NCI-H1436 treated with DMSO at 0.1 percent for 48 hours (cell line): ENCODE results near the gene LEMD1.
"Not testable (repeated sequence)": the region's sequence is repeated elsewhere in the genome, so short reads cannot be mapped to it uniquely, and the experiment has no call there.

Source experiments
- DNase-seq: peaks from one replicate; lab custom pipeline; 2025; lab: John Stamatoyannopoulos, UW

Gene LEMD1

DNA sequence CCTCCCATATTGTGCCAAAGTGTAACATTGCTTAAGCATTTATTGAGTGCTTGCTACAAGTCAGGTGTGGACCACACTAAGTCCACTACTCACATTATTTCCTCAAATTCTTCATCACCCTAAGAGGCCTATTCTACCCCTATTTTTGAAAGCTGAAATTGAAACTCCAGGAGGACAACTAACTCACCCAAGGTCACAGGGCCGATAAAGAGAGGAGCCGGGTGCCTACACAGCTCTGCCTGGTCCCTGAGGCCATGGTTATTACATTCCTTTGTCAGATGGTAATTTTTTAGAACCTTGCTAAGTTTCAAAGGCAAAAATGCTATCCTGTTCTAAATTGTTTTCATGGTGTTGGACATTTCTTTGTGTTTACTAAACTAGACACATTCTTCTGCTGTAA, 41.0 kb downstream of the LEMD1 start:
- no peak for DNase-seq

DNA sequence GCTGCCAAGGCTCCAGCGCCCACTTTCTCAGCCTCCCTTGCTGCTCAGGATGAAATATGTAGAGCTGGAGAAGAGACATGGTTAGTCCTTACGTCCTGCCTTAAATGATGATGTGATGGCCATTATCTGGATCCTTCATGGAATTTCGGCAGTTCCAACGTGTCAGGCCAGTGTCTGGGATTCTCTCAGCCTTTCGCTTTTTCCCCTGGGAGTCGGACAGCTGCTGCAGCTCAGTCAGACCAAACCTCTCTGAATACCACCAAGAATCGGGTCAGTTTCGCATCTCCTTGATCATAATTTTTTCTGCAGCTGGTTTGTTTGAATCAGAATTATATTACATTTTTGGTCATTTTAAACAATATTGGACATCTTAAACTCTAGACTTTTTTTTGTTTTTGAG, 42.8 kb downstream of the LEMD1 start:
- DNase-seq: no peak

DNA sequence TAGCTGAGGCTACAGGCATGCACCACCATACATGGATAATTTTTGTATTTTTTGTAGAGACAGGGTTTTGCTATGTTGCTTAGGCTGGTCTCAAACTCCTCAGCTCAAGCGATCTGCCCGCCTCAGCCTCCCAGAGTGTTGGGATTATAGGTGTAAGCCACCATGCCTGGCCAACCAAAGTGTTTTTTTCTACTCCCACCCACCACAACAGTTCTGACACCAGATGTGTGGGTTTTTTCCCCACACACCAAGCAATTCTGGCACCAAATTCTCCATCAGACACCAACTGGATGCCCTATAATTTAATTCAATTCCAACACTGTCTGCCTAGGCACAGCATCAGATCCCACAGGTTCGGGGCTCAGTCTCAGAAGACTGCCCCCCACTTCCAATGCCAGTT, 44.5 kb downstream of the LEMD1 start:
- no peak for DNase-seq

DNA sequence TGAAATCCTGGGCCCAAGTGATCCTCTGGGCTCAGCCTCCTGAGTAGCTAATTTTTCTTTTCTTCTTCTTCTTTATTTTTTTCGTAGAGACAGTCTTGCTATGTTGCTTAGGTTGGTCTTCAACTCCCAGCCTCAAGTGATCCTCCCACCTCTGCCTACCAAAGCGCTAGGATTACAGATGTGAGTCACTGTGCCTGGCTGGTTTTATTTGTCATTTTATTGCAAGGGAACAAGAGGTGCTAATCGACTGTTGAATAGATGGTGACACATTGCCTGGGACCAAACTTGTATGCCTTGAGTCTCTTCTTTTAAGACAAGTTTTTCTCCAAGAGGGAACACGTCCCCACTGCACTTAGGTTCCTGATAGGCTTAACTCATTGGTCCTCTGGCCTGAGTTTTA, 45.1 kb downstream of the LEMD1 start:
- no peak for DNase-seq

DNA sequence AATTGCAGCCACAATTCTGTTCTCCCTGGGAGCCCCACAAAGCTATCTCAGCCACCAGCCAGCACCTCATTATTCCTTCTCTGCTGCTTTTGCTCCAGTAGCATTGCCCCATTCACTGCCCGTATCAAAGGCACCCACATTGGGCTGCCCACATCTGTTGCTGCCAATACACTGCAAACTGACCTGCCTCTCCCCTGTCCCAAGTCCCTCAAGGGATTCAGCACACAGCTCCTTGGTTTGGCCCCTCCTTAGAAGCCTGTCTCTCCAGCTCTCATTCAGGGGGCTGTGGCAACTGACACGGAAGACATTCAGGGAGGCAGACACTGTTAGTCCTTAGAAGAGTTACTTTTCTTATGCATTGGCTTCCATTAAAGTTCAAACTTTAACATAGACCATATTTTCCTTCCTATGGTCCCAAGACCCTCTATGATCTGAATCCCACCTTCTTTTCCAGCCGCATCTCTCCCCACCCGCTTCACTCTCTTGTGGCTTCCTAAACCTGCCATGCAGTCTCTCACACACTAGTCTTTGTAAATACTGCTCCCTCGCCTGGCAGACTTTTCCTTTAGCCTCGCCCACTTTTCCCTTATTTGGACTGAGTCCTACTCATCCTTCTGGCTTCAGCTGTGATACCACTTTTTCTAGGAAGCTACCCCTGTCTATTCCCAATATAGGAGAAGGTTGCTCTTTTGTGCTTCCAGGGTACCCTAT, 45.9 kb downstream of the LEMD1 start:
- DNase-seq: no peak

DNA sequence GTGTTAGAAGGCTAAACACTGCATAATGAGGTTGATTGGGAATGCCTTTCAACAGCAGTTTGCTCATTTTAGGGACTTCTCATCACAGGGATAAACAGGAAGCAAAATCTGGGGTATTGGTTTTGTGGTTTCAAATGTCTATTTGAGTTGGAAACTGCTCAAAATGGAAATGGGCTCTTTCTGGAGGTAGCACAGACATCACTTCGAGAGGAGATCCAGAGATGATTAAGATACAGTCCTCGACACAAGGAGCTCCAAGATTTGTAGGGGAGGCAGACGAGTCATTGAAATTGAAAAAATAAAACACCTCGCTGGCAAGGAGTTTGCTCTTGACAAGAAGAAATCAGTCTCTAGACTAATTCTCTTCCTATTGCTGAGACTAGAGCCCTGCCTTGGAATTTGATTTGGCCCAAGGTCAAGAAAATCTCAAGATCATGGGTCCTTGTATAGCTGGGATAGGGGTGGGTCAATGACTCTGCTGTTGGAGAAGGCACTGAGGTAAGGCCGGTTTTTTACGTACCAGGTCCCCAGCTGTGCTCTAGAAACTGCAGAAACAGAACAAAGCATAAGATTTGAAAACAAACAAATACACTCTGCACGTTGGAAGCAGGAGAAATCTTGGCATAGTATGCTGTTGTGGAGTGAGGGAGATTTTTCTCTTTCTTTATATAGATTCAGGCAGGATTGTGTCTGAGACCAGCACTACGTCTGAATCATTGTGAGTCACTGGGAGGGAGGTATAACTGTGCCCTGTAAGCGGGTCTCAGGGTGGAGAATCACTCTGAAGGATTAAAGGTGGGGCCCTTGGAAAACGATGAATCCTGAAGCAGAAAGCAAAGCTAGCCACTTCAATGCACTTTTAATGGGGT, 47.4 kb downstream of the LEMD1 start:
- no peak for DNase-seq

DNA sequence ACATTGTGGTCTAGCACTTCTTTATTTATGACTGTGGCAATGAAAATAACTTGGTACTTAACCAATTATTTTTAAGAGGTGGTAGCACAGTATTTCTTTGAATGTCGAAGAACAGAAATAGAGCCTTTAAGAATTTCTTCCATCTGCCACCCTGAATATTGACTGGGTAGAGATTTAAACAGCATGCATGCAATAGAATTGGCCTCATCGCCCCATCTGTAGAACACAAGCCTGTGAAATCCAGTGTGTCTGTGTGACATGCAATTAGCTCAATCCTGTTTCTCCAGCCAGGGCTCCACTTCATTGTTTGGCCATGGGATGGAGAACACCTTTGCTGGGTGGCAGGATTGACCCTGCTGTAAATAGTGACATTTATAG, 48.1 kb downstream of the LEMD1 start:
- DNase-seq: no peak

DNA sequence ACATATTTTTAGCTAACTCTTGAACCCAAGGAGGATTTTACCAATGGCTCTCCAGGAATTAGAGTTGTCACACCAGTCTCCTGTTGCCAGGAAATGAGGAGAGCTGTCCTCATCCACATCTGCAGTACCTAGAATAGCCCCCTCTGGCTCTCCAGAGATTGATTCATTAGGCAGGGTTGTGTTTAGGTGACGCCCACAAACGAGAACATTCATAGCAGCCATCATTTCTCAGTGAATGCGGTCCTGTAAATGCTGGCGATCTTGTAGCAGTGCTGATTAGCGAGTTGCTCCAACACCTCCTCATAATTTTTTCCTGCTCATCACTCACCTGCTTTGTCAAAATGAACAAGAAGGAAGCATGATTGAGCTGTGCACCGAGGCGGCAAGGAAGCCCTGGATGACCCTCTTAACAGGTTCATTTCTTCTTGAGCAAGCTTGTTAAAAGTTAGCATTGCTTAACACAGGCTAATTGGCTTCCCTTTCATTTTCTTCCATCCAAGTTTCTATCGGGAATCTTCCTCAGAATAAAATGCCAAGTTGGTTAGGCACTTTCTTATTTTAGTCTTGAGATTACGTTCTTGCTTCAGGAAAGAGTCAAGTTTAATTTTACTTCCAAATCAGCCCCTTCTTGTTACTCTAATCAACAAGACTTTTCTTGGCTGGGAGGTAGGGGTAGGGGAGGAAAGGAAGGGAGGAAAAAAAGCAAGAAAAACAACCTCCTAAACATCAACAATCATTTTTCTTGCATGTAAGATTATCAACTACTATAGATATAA, 48.6 kb downstream of the LEMD1 start:
- no peak for DNase-seq

DNA sequence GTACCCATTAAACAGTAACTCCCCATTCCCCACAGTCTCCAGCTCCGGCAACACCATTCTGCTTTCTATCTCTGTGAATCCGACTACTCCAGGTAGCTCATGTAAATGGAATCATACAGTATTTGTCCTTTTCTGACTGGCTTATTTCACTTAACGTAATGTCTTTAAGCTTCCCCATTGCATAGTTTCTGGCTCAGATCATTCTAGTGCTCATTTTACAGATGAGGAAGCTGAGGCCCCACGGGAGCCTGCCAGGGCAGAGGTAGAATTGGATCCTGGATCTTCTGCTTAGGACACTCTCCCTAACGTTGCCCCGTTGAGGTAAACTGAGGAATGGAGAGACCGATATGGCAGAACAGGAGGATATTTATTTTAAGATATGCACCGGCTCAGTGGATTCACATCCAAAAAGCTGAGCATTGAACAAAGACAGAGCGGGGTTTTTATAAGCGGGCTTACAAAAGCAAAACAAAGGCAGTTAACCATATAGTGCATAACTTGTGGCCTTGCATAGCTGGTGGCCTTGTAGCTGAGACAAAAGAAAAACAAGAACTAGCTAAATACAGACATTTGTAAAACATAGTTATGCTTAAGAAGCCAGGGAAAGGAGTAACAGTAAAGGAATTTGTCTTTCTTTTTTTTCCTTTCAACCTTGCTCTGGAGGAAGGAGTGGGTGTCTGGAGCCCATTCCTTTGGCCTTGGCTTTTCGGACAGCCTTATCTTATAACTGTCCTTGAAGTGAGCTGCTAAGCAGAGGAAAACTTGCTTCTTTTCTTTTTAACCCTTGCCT, 49.8 kb downstream of the LEMD1 start:
- no peak for DNase-seq

DNA sequence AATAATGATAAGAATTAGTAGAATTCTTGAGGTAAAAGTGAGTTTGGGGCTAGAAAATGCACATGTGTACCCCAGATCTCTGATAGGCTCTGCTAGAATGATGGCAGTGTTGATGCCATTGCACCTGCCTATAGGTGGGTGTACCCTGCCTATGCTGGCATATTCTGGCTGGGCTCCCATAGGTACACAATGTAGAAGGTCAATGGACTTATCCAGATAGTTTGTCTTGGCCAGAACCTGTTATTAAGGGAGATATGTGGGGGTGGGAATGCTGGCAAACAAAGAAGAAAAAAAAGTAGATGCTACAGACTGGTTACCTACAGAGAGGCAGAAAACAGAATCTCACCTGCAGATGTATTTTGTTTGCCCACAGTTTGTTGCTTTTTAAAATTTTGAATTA, 51.1 kb downstream of the LEMD1 start:
- no peak for DNase-seq

DNA sequence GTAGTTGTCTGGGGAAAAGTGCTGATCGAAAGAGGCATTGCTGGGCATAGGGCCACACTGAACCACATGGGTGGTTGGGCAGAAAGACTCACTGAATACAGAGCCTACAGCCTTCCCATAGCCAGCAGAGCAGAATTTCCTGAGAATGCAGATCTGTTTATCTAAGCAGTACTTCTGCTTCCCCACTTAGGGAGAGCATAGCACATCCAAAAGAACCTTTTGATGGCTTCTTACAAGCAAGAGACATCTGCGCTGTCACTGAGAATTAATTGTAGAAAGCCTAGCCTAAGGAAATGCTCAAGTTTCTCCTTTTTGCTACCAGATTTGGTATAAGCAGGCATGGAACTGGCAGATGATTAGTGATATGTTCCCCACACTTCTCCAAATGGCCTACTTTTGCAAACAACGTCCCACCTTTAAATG, 52.1 kb downstream of the LEMD1 start:
- DNase-seq: no peak

DNA sequence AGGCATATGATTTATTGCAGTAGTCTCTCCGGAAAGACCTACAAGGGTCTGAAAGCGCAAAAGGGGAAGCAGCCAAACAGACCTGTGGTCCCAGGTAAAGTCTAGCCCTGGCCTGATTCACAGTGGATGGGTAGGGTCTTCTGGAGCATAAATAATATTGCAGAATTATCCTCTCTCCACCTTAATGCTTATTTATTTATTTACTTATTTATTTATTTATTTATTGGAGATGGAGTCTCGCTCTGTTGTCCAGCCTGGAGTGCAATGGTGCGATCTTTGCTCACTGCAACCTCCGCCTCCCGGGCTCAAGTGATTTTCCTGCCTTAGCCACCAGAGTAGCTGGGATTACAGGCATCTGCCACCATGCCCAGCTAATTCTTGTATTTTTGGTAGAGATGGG, 53.4 kb downstream of the LEMD1 start:
- DNase-seq: no peak

DNA sequence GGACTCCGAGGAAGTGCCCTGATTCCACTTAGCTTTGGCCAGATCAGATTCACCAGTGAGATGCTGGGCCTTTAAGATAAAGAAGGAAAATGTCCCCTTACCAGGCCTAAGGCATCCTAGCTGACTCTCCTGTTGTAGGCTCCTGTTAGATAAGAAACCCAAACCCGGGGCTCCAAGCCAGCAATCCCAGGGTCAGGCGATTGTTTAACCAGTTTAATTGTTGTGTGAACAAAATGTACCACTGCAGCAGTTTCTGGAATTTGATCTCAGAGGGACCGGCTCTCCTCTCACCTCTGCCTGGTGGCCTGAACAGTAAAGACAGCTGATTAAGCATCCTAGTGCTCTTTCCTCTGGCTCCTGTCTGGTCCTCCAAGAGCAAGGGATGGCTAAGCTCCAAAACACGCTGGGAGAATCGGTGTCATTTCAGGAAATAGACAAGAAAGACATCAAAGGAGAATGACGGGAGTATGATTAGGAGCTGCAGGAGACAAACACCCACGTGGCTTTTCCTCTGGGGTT, 55.9 kb downstream of the LEMD1 start:
- DNase-seq: no peak

DNA sequence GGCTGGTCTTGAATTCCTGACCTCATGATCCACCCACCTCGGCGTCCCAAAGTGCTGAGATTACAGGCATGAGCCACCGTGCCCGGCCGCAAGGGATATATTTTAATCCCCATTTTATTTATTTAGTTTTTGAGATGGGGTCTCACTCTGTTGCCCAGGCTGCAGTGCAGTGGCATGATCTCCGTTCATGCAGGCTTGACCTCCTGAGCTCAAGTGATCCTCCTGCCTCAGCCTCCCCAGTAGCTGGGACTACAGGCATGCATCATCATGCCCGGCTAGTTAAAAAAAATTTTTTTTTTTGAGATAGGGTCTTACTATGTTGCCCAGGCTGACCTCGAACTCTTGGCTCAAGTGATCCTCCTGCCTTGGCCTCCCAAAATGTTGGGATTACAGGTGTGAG, 56.8 kb downstream of the LEMD1 start:
- DNase-seq: not testable (repeated sequence)

DNA sequence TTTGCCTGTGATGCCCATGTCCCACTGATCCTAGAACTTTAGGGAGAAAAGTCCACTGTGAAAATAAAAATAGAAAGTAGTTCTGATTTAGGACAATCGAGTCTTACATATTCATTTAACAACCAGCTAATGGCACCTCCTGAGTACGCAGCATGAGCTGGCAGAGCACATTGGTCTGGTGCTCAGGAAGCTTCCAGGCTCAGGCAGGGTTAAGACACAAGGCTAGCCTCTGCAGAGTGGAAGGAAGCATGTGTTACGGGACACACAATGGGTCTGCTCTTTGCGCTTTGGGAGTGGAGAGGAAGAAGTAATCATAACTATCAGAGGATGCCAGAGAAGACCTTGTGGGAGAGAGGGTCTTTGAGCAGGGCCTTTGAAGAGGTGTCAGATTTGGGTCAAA, 61.0 kb downstream of the LEMD1 start:
- DNase-seq: no peak

DNA sequence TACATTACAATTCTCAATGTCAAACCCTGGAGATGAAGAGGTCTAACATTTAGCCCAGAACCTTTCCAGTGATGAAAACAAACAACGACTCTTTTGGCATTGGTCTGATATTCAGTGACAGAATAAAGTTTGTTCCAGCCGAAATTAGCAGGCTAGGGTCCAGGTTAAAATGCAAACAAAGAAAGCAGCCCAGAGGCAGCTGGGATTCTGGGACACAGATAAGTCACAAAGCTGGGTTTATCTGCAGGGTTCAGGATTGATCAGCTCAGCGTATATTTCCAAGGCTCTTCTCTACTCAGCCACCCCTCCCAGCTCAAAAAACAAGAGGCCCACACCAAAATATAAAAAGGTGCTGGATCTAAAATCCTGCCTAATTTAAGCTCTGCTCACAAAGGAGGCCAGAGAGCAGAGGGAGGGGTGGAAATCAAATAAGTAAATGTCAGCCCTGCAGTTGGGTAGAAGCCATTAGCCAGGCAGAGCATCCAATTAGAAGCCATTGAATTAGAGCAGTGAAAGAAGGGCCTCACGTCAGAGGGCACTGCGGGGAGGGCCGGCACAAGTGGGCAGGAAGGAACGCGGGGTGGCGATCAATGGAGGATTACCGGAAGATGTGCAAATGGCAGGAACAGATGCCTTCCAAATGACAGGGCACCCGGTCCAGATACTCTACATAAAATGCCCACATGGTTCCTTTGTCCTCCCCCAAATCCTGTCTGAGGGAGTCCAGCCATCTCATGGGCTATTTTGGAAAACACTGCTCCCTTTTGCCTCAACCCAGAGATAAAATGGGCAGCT, 61.9 kb downstream of the LEMD1 start:
- DNase-seq: peak; percentile 73

DNA sequence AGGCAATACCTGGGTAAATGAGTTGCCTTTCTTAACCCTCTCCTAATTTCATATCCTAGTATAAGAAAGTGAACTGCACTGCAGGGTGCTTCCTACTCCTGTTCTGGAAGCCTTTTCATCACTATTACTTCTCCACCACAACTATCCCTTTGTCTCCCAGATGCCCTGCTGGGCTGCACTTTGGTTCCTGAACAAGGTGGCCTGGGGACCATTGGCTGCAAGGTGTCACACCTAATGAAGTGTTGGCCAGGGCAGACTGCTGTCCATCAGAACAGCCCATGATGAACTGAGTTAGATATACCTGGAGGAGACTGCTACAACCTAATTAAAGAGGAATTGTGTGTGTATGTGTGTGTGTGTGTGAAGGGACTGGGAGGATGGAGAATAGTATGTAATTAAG, 63.3 kb downstream of the LEMD1 start:
- DNase-seq: no peak

DNA sequence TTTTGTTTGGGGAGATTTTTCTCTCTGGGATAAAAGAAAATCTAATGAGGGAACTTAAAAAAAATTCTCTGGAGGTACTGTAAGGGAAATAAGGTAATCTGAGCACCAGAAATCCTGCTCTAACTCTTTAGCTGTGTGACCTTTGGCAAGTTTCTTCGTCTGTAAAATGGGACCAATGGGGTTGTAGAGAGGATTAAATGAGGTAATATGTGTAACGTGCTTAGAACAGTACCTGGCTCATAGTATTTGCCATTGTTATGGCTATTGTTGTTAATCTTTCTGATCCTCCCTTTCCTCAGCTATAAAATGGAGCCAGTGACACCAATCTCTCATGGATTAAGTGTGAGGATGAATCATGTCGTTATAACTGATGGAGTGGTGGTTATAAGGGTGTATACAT, 64.3 kb downstream of the LEMD1 start:
- DNase-seq: no peak

DNA sequence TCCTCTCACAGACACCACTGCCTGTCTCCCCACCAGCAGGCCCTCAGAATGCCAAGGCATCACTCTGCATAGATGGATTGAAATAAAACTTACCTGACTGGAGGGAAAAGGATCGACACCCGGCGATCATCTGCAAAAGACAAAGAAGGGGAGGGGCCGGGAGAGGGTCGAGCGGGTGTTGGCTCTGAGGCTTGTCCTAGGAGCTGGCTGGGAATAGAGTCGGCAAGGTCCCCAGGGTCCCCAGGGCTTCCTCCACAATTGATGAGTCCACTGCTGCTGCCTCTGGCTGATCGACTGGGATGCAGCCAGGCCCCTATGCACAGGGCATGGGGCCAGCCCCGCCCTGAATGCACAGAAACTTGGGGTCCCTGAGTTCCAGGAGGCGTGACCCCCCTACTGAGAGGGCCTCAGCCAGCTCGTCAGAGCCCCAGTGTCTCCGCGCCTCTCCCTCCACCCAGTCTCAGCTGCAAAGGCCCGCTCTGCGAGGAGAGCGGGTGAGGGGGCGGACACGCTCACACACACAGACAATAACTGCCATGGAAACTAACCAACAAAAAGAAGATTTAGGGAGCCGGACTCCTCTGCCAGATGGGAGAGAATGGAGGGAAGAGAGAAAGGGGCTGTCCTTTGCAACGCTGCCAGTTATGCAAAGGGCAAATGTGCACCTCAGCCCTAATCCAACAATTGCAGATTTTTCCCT, 65.3 kb downstream of the LEMD1 start, which contains the start of gene KLHDC8A:
TSS of gene KLHDC8A (minus strand) at position 483 of the 700 bp plus-strand sequence. CDS start 13,318 bp downstream, outside the sequence.
- no peak for DNase-seq

DNA sequence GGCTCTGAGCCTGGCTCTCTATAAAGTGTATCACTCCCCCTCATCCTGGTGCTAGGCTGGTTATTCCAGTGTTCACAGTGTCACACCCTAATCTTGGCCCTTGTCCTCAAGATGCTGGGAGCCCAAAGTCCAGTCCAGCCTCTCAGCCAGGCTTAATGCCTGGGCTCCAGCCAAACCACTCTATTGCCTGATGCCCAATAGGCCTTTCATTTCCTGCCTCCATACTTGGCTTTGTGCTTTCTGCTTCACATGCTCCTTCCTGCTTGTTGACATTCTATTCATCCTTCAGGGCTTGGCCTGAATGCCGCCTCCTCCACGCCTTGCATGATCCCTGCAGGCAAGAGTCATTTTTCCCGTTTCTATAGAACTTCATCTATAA, 66.8 kb downstream of the LEMD1 start:
- DNase-seq: no peak
